HFF-Myc (cell line): Measurements from ENCODE around the gene NTMT2.

Experiments
- DNase-seq: peaks from one replicate; pipeline ENCODE4 v3.0.0-alpha.2; 2011; ENCODE audit warnings: low read depth; ENCODE audit errors: extremely low read depth
- H3K4me3 ChIP-seq: replicated peaks from 2 replicates; pipeline ENCODE4 v1.5.1; 2011; ENCODE audit warnings: low read depth, mild to moderate bottlenecking, control low read depth, low read length
- CTCF ChIP-seq: IDR thresholded peaks from 2 replicates; pipeline ENCODE4 v1.5.1; 2012; ENCODE audit warnings: mild to moderate bottlenecking, low read depth, low read length, control low read depth; ENCODE audit errors: missing control alignments

NTMT2 gene

GRCh38 chr1:170196490-170197236 is 50.9 kb downstream of the NTMT2 start:
- DNase-seq: no peak
- no peak for TF ChIP-seq CTCF
- no peak overlapping the region for H3K4me3 ChIP-seq

DNA sequence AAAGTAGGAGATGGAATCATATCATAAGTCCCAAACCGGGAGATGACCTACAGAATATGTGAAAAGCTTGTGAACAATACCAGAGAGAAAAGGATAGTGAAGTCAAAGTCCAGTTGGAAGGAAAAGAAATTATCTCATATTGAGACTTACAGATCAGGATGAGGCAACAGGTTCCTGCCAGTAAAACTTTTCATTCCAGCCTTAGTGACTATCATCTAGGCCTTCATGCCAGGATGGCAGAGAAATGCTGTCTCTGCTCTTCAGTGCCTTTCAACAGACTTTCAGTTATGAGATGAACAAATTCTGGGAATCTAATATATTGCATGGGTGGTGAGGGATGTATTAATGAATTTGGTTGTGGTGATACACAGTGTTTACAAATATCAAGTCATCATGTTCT is 52.3 kb downstream of the NTMT2 start:
- no peak for DNase-seq

DNA sequence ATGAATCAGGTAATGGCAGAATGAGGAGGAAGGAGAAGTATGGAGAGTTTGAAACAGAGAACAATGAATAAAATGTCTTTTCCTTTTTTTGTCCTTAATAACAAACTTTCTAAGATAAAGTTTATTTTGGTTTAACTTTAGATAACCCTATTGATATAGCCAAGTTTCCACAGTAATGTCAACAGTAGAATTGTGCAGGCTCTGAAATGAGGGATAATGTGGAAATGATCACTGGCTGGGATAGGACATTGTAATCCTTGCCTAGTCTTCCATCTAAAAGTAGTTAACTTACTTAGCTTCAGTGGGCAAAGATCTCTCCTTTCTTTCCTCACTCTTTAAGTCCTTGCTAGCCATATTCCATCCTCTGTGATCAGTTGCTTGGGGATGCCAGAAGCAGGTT is 52.8 kb downstream of the NTMT2 start:
- no peak for DNase-seq
- TF ChIP-seq CTCF: no peak
- no peak overlapping the region for H3K4me3 ChIP-seq

More for the DNA sequence above, 52.3 kb downstream of the NTMT2 start:
- no peak overlapping the region for H3K4me3 ChIP-seq
- TF ChIP-seq CTCF: no peak

- no peak for DNase-seq
- no peak for TF ChIP-seq CTCF
- H3K4me3 ChIP-seq: no peak overlapping the region
Observed at GRCh38 chr1:170200161-170200560, 54.4 kb downstream of the NTMT2 start.

GRCh38 chr1:170200621-170201397 is 55.0 kb downstream of the NTMT2 start:
- H3K4me3 ChIP-seq: no peak overlapping the region
- DNase-seq: no peak
- TF ChIP-seq CTCF: no peak

- DNase-seq: no peak
- no peak overlapping the region for H3K4me3 ChIP-seq
- TF ChIP-seq CTCF: no peak
Observed at GRCh38 chr1:170203693-170204092, 57.9 kb downstream of the NTMT2 start.
